ENCODE results near the gene KCNIP4.

The KCNIP4 gene

GRCh38 chr4:20883677-20884076, 1064.9 kb downstream of the KCNIP4 start:
- no peak for DNase-seq (ENCODE audit: low read depth in 1 of 2, low spot score in 1 of 2)

- no peak for DNase-seq (ENCODE audit: low read depth in 1 of 2, low spot score in 1 of 2)
Measured at GRCh38 chr4:20883231-20883630, 1065.3 kb downstream of the KCNIP4 start.

GRCh38 chr4:20882500-20882899, 1066.1 kb downstream of the KCNIP4 start:
- DNase-seq (ENCODE audit: low read depth in 1 of 2, low spot score in 1 of 2) = no peak

DNA sequence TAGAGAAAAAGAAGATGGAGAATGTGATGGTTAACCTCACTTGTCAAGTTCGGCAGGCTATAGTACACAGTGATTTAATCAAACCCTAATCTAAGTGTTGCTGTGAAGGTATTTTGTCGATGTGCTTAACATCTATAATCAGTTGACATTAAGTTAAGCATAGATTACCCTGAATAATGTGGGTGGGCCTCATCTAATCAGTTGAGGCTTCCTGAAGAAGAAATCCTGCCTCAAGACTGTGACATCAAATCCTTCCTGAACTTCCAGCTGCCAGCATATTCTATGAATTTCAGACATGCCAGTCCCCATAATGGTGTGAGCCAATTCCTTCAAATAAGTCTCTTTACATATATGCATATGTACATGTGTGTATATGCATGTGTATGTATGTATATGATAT, 1066.9 kb downstream of the KCNIP4 start:
- no peak for DNase-seq (ENCODE audit: low read depth in 1 of 2, low spot score in 1 of 2)

GRCh38 chr4:20878806-20879205, 1069.8 kb downstream of the KCNIP4 start:
- DNase-seq (ENCODE audit: low read depth in 1 of 2, low spot score in 1 of 2) = no peak

DNA sequence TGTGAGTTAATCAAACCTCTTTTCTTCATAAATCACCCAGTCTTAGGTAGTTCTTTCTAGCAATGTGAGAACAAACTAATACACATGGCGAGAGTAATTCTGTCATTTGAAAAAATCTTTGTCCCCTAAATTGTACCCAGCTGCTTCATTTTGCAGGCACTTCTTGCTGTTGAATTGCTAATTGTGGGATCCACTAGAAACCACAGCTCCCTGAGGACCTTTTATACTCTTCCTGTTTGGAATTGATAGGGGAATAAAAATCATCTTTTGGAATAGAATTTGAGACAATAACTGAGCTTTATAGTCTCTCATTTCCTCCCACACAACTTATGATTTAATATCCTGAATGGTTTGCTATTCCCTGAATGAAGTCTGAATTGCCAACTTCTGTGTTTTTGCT, 1078.1 kb downstream of the KCNIP4 start:
- DNase-seq (ENCODE audit: low read depth in 1 of 2, low spot score in 1 of 2) = no peak

DNA sequence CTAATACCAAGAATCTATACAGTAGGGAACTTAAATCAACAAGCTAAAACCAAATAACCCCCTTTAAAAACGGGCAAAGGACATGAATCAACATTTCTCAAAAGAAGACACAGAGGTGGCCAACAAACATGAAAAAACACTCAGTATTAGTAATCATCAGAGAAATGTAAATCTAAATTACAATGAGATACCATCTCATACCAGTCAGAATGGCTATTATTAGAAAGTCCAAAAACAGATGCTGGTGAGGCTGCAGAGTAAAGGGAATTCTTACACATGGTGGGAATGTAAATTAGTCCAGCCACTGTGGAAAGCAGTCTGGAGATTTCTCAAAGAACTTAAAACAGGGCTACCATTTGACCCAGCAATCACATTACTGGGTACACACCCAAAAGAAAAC, 1080.5 kb downstream of the KCNIP4 start:
- DNase-seq (ENCODE audit: low read depth in 1 of 2, low spot score in 1 of 2) = no peak

GRCh38 chr4:20860878-20861277, 1087.7 kb downstream of the KCNIP4 start:
- no peak for DNase-seq (ENCODE audit: low read depth in 1 of 2, low spot score in 1 of 2)

DNA sequence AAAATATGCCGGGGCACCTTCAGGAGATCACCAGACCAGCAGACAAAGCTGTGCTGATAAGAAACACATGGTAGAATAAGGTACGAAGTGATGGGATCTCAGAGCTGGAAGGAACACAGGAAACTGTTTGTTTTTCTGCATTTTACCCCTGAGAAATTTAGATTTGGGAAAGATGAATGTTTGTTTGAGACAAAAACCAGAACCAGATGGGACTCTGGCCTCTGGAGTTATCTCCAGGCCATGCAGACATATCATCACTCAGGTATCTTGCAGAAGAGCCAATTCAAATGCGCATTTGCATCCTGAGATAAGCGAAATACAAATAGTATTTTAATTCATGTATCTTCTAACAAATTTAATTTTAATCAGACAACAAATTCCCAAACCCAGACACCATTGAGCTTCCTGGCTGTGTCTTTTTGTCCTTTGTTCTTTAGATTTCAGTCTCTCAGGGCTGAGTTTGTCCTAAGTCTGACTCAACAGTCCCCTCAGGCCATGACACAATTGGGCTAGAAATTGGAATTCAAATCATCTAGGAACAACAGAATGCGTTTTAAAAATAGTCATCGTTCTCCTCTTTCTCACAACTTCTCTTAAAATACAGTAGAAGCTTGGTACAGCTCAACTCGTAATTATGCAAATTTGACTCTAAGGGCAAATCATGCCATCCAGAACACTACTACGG, 1089.3 kb downstream of the KCNIP4 start:
- no peak for DNase-seq (ENCODE audit: low read depth in 1 of 2, low spot score in 1 of 2)

DNA sequence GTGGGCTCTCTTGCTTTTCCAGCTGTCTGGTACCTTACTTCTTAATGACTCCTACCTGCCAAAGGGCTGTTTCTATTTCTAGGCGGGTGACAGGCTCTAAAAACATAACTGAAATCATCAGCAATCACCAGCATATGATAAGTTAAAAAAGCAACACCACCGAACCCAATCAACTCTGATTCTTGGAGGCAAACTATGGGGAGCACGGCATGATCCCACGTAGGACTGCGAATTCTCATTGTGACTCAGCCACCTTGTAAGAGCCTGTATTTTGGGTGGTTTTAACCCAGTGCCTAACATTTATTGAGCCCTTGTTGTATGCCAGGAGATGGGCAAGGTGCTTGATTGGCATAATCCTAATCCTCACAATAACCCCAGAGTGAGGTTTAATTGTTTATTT, 1091.5 kb downstream of the KCNIP4 start:
- DNase-seq (ENCODE audit: low read depth in 1 of 2, low spot score in 1 of 2) = no peak

GRCh38 chr4:20847124-20847747, 1101.3 kb downstream of the KCNIP4 start:
- no peak for DNase-seq (ENCODE audit: low read depth in 1 of 2, low spot score in 1 of 2)

DNA sequence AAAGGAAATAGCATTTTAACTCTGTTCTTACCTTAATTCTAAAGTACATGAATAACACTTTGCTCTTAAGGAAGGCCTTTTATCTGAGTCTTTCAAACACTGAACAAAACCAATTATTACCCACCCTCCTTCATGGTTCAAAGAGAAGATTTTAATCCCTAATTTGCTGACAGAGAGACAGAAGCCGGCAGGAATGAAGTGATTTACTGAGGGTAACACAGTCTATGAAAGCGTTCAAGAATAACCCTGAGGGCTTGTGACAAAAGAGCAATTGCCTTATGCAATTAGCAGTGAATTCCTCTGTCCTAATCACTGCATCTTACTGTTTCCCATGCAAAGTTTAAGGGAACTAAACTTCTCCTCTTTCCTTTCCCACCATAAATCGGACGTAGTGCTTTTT, 1104.3 kb downstream of the KCNIP4 start:
- no peak for DNase-seq (ENCODE audit: low read depth in 1 of 2, low spot score in 1 of 2)

- no peak for DNase-seq (ENCODE audit: low read depth in 1 of 2, low spot score in 1 of 2)
Measured at GRCh38 chr4:20840648-20841190, 1107.9 kb downstream of the KCNIP4 start.

GRCh38 chr4:20839957-20840356, 1108.6 kb downstream of the KCNIP4 start:
- DNase-seq (ENCODE audit: low read depth in 1 of 2, low spot score in 1 of 2) = no peak

DNA sequence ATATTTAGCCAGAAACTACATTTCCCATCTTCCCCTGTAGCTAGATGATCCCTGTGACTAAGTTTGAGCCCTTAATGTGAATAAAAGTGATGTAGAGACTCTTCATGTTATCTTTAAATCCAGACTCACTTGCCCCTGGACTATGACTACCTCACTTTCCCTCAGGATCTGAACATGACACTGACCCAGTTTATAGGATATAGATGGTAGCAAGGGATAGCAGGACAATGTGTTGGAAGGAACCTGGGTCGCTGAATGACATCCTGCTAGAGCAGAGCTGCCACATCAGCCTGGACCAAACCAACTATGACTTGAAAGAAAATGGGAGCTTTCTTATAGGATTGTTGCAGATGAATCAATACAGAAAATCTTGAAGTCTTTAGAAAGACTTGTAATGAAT, 1110.1 kb downstream of the KCNIP4 start:
- DNase-seq (ENCODE audit: low read depth in 1 of 2, low spot score in 1 of 2) = no peak

DNA sequence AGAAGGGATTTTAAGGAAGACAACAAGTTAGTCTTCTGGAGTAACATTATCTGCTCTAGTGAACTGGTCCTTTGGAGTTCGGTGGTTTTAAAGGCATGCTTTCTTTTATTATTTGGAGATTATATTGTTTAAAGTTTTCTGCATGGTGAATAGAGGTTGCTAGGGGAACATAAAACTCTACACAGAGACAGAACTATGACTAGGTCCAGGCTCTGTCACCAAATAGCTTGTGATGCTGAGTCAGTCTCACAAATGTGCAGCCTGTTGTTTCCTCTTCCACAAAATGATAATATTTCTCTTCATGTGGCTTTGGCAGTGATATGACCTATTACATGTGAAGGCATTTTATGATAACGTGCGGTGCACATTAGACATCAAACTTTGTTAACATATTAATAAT, 1115.7 kb downstream of the KCNIP4 start:
- no peak for DNase-seq (ENCODE audit: low read depth in 1 of 2, low spot score in 1 of 2)

GRCh38 chr4:20831746-20832145, 1116.8 kb downstream of the KCNIP4 start:
- DNase-seq (ENCODE audit: low read depth in 1 of 2, low spot score in 1 of 2) = no peak

GRCh38 chr4:20829617-20830357, 1118.8 kb downstream of the KCNIP4 start:
- DNase-seq (ENCODE audit: low read depth in 1 of 2, low spot score in 1 of 2) = no peak

DNA sequence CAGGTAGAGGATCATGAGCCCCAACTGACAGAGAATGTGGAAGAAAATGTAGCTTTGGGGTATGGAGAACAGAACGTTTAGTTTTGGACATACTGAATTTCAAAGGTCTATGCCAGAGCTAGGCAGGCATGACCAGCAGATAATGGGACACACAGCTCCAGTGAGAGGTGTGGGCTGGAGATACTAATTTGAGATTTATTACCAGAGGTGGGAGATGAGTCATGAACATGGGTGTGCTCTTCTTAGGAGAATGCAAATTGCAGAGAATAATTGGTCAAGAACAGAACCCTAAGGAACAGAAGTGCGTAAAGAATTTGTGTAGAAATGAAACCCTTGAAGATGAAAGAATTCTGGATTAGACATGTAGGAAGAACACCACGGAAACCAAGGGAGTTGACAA, 1123.1 kb downstream of the KCNIP4 start:
- DNase-seq (ENCODE audit: low read depth in 1 of 2, low spot score in 1 of 2) = no peak

DNA sequence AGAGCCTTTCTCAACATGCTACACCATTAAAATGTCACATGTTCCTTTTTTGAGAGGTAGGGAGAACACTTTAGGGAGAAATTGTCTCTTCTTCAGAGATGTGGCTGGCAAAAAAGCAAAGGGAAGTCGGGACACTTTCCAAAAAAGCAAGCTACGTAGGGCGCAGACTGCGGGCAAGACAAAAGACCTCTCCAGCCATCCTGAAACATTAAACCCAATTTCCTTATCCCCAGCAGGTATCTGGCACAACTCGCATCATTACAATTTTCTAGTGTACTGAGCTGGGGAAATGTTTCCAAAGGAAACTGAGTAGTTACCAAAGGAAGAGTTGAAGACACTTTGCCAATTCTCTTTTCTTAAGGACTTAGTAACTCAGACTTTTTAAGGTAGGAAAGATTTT, 1132.3 kb downstream of the KCNIP4 start:
- no peak for DNase-seq (ENCODE audit: low read depth in 1 of 2, low spot score in 1 of 2)

DNA sequence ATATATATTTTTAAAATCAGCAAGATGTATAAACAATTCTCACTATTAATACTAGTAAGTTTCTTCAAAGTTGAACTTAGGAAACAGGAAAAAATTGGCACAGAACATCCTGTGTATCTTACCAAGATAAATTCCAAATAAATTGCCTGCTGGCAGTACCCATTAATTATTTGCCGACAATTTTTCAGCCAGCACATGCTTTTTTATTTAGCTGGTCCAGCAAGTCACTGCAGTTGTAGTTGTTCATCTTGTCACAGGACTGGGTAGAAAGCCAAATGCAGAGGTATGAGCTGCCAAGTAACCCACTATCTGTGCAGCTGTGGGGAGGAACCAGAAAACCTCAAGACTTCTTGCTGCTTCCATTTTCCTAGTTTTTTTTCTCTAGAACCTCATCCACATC, 1134.9 kb downstream of the KCNIP4 start:
- no peak for DNase-seq (ENCODE audit: low read depth in 1 of 2, low spot score in 1 of 2)

DNA sequence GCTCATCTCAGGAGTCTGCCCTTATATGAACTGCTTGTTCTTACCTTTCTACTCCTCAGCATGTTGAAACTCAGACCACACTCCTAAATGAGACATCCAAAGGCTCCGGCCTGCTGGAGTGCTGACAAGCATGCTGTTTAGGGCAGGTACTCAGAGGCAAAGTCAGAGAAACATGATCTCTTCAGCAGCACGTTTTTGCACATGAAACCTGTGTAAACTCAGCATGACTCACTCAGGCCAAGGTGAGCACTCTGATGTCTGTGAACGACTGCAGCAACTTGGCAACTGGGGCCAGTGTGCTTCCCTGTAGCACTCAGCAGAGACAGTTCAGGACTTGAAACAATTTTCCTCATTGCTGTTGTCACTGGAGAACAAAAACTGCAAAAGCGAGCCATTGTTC, 1138.8 kb downstream of the KCNIP4 start:
- DNase-seq (ENCODE audit: low read depth in 1 of 2, low spot score in 1 of 2) = no peak

Measured in activated T-helper 1 cell treated with anti-CD3 and anti-CD28 coated beads, Interleukin-2, amount 50 U/mL, for 16 hours (primary cell).